Hepatocyte (in vitro differentiated cells): ENCODE measurements around the gene EREG. TPM values are rescaled to one million over a fixed set of nuclear protein-coding genes. Genes with fewer than 3 reads are reported as not detected.
A peak's percentile ranks its signal among the peaks of the same experiment; 100 is the strongest.

Experiments used
- DNase-seq: peaks from one replicate; pipeline ENCODE4 v3.0.0-alpha.2; 2016; ENCODE audit warnings: low spot score
- H2AFZ ChIP-seq: fragments of 200-600 bp; sonication (generic); 2 replicates; pipeline ENCODE4 v1.6.0; 2016; ENCODE audit warnings: antibody characterized with exemption, mild to moderate bottlenecking
- H3K27ac ChIP-seq: fragments of 200-600 bp; sonication (generic); 2 replicates; pipeline ENCODE4 v1.5.1; 2016; ENCODE audit warnings: mild to moderate bottlenecking
- H3K27me3 ChIP-seq: fragments of 200-600 bp; sonication (generic); 2 replicates; pipeline ENCODE4 v1.6.1; 2016
- H3K36me3 ChIP-seq: fragments of 200-600 bp; sonication (generic); replicated peaks from 2 replicates; pipeline ENCODE4 v1.5.1; 2016; ENCODE audit warnings: low read depth; ENCODE audit not compliant: insufficient read depth
- H3K4me1 ChIP-seq: fragments of 200-600 bp; sonication (generic); 2 replicates; pipeline ENCODE4 v1.5.1; 2016; ENCODE audit warnings: mild to moderate bottlenecking, moderate library complexity; ENCODE audit not compliant: insufficient read depth
- H3K4me2 ChIP-seq: fragments of 200-600 bp; sonication (generic); 2 replicates; pipeline ENCODE4 v1.6.0; 2016
- H3K4me3 ChIP-seq: fragments of 200-600 bp; sonication (generic); 2 replicates; pipeline ENCODE4 v1.5.1; 2016; ENCODE audit warnings: mild to moderate bottlenecking
- H3K79me2 ChIP-seq: fragments of 200-600 bp; sonication (generic); 2 replicates; pipeline ENCODE4 v1.6.0; 2017; ENCODE audit warnings: mild to moderate bottlenecking
- H3K9me2 ChIP-seq: fragments of 200-600 bp; sonication (generic); replicated peaks from 2 replicates; pipeline ENCODE4 v1.6.0; 2017; ENCODE audit warnings: mild to moderate bottlenecking; ENCODE audit not compliant: insufficient read depth
- H3K9me3 ChIP-seq: fragments of 200-600 bp; sonication (generic); 2 replicates; pipeline ENCODE4 v1.5.1; 2016; ENCODE audit warnings: low read depth, mild to moderate bottlenecking
- H4K20me1 ChIP-seq: fragments of 200-600 bp; sonication (generic); 2 replicates; pipeline ENCODE4 v1.6.0; 2016; ENCODE audit warnings: mild to moderate bottlenecking; ENCODE audit not compliant: insufficient read depth, poor library complexity, severe bottlenecking
- CTCF ChIP-seq: fragments of 200-600 bp; sonication (generic); IDR thresholded peaks from 2 replicates; pipeline ENCODE4 v1.5.1; 2016; ENCODE audit warnings: antibody characterized with exemption, mild to moderate bottlenecking; ENCODE audit not compliant: poor library complexity
- EZH2 ChIP-seq: fragments of 200-600 bp; sonication (generic); IDR thresholded peaks from 2 replicates; pipeline ENCODE4 v1.6.1; 2016; ENCODE audit warnings: antibody characterized with exemption, mild to moderate bottlenecking, borderline replicate concordance
- EZH2phosphoT487 ChIP-seq: fragments of 200-600 bp; sonication (generic); IDR thresholded peaks from one replicate; pipeline ENCODE4 v1.6.1; 2018; ENCODE audit warnings: antibody characterized with exemption, mild to moderate bottlenecking, low read depth, moderate library complexity; ENCODE audit not compliant: unreplicated experiment, severe bottlenecking
- WGBS: methylation state at CpG from one replicate; pipeline ENCODE4 v1.1.6; 2016; ENCODE audit warnings: low lambda C conversion rate; ENCODE audit errors: missing lambda C conversion rate; 5-methylcytosine and 5-hydroxymethylcytosine counted together
- polyA plus RNA-seq: library from polyadenylated mRNA; unstranded; fragments of >200 nt; fragmentation: Nextera tagmentation; extraction: Ambion mirVana; gene quantifications from 2 replicates; pipeline ENCODE4 v1.2.1, GENCODE V29; 2016
- total RNA-seq: library from RNA; depleted of rRNA; stranded (reverse); fragments of >200 nt; gene quantifications from 2 replicates; pipeline ENCODE4 v1.2.3, GENCODE V29; 2014

Gene EREG
- total and polyA plus RNA-seq, 2 experiments from 2014 or later: 4.5 to 18.9 TPM

GRCh38 chr4:74374561-74375327 lies 9.8 kb downstream of the EREG start:
- Histone ChIP-seq H3K79me2 (peaks cover 3% of the 10 kb centered on the region), H3K9me3 (no peaks in the 10 kb centered on the region), H3K4me3 (no peak overlapping the region), H3K4me1 (no peaks in the 10 kb centered on the region), H3K9me2 (no peaks in the 10 kb centered on the region), H3K27ac (no peak overlapping the region), H3K4me2 (no peak overlapping the region), H2AFZ (no peak overlapping the region), H3K27me3 (no peaks in the 10 kb centered on the region), H3K36me3 (no peaks in the 10 kb centered on the region), H4K20me1 (no peaks in the 10 kb centered on the region)
- no peak for DNase-seq
- WGBS: 90% methylated on average over 10 of the region's 10 CpGs
- no peak for TF ChIP-seq EZH2

DNA sequence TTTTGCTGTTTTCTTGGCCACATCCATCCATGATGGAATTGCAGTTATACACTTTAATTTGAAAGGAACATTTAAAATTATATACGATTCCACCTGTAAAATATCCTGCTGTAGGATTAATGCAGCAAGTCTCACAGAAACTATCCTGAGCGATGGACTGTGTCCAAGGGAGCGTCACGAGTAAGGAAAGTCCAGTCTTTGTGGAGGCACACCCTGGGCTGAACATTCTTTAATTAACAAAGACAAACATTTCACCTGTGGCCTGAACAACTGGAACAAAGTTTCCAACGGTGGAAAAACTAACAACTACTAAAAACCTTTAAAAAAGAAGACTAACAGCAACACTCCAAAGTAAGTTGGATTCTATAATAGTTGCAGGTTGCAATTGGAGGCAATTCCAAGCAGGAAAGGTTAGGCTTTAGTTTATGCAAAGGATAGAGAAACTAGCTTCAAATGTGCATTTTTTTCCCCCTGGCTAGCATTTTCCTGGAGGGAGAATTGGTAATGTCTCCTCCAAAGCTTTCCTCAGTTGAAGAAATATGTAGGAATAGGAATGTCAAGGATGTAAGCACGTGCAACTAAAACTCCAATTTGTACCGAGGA lies 11.0 kb downstream of the EREG start:
- 68% methylated on average over 7 of the region's 7 CpGs for WGBS
- Histone ChIP-seq H2AFZ (no peak overlapping the region), H3K4me2 (peak overlapping the region; percentile 19), H3K4me1 (no peaks in the 10 kb centered on the region), H3K9me3 (no peaks in the 10 kb centered on the region), H3K9me2 (no peaks in the 10 kb centered on the region), H3K79me2 (peaks cover 3% of the 10 kb centered on the region), H3K27me3 (no peaks in the 10 kb centered on the region), H3K36me3 (no peaks in the 10 kb centered on the region), H3K27ac (peak overlapping the region; percentile 85), H4K20me1 (no peaks in the 10 kb centered on the region), H3K4me3 (no peak overlapping the region)
- TF ChIP-seq EZH2phosphoT487: no peak
- TF ChIP-seq CTCF: no peak
- no peak for TF ChIP-seq EZH2
- peak; percentile 22 for DNase-seq

GRCh38 chr4:74376888-74377483 lies 12.0 kb downstream of the EREG start:
- Histone ChIP-seq H3K27ac (peak overlapping the region; percentile 85), H3K4me1 (no peaks in the 10 kb centered on the region), H3K79me2 (no peaks in the 10 kb centered on the region), H3K36me3 (no peaks in the 10 kb centered on the region), H3K4me2 (peak overlapping the region; percentile 19), H2AFZ (no peak overlapping the region), H3K9me2 (no peaks in the 10 kb centered on the region), H3K27me3 (no peaks in the 10 kb centered on the region), H4K20me1 (no peaks in the 10 kb centered on the region), H3K4me3 (no peak overlapping the region), H3K9me3 (no peaks in the 10 kb centered on the region)
- peak; percentile 66 for DNase-seq
- WGBS: 60% methylated on average over 4 of the region's 4 CpGs
- TF ChIP-seq CTCF: peak; percentile 74
- TF ChIP-seq EZH2phosphoT487: no peak

DNA sequence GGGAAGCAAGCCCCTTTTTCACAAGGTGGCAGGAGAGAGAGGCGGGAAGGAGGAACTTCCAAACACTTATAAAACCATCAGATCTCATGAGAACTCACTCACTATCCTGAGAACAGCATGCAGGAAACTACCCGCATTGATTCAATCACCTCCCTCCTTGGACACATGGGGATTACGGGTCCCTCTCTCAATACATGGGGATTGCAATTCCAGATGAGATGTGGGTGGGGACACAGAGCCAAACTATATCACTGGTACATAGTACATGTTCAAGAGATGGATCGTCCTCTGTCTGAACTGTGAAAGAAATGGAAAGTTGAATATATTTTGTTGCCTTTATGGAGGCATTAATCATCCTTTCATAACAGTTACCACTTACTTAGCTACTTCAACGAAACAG lies 12.8 kb downstream of the EREG start:
- 85% methylated on average over 5 of the region's 5 CpGs for WGBS

More for the DNA sequence above, 12.8 kb downstream of the EREG start:
- Histone ChIP-seq H3K36me3 (no peaks in the 10 kb centered on the region), H3K9me3 (no peaks in the 10 kb centered on the region), H3K9me2 (no peaks in the 10 kb centered on the region), H3K27me3 (no peaks in the 10 kb centered on the region), H4K20me1 (no peaks in the 10 kb centered on the region), H3K27ac (no peak overlapping the region), H2AFZ (no peak overlapping the region), H3K4me2 (no peak overlapping the region), H3K4me1 (no peaks in the 10 kb centered on the region), H3K79me2 (no peaks in the 10 kb centered on the region), H3K4me3 (no peak overlapping the region)
- no peak for DNase-seq
- TF ChIP-seq EZH2phosphoT487 (no peak), CTCF (no peak), EZH2 (no peak)
